CD4-positive, CD25-positive, alpha-beta regulatory T cell (primary cell): ENCODE measurements around the gene EIF3K. TPM values are rescaled to one million over a fixed set of nuclear protein-coding genes. Genes with fewer than 3 reads are reported as not detected.

Source experiments
- ATAC-seq, 2 donors: fragments of 150-1000 bp; cut with Tn5 transposase; one replicate each; pipeline ENCODE4 v1.10.0; 2021; ENCODE audit warnings: low read depth in 2 of 2, moderate number of reproducible peaks in 2 of 2, moderate library complexity in 1 of 2
- DNase-seq, 3 donors: peaks; one replicate each; pipeline versions ENCODE4 v3.0.0 to v3.0.0-alpha.2; 2012 to 2022; ENCODE audit warnings: mixed read lengths in 1 of 3
- H3K27ac ChIP-seq: one replicate; pipeline ENCODE4 v1.7.0; 2013; ENCODE audit warnings: mild to moderate bottlenecking, low read length; ENCODE audit not compliant: insufficient read depth, poor library complexity, severe bottlenecking
- H3K27me3 ChIP-seq: one replicate; pipeline ENCODE4 v1.7.0; 2013; ENCODE audit warnings: low read length; ENCODE audit not compliant: control insufficient read depth, insufficient read depth
- H3K36me3 ChIP-seq: one replicate; pipeline ENCODE4 v1.7.0; 2013; ENCODE audit warnings: mild to moderate bottlenecking, low read length, moderate library complexity; ENCODE audit not compliant: control insufficient read depth, insufficient read depth
- H3K4me1 ChIP-seq: 2 replicates; pipeline ENCODE4 v1.7.0; 2013; ENCODE audit warnings: mild to moderate bottlenecking, low read length; ENCODE audit not compliant: insufficient read depth, control insufficient read depth, poor library complexity, severe bottlenecking
- H3K4me3 ChIP-seq: one replicate; pipeline ENCODE4 v1.7.0; 2013; ENCODE audit warnings: low read depth, mild to moderate bottlenecking, low read length, moderate library complexity
- H3K9me3 ChIP-seq, 2 experiments: 1 replicate in 1 of 2; 2 replicates in 1 of 2; pipeline ENCODE4 v1.7.0; 2013; ENCODE audit warnings: low read length in 2 of 2, mild to moderate bottlenecking in 1 of 2, moderate library complexity in 1 of 2; ENCODE audit not compliant: control insufficient read depth in 2 of 2
- H3K27ac Mint-ChIP-seq, 3 donors: one replicate each; pipeline ENCODE4 v1.8.0; 2020 to 2022; ENCODE audit warnings: mild to moderate bottlenecking in 3 of 3, mixed read lengths in 3 of 3, moderate library complexity in 2 of 3
- H3K27me3 Mint-ChIP-seq: one replicate; pipeline ENCODE4 v1.8.0; 2022; ENCODE audit warnings: mild to moderate bottlenecking, mixed read lengths
- H3K36me3 Mint-ChIP-seq: one replicate; pipeline ENCODE4 v1.8.0; 2020; ENCODE audit warnings: mixed read lengths
- H3K4me1 Mint-ChIP-seq, 4 donors: one replicate each; pipeline ENCODE4 v1.8.0; 2020 to 2022; ENCODE audit warnings: mixed read lengths in 4 of 4, mild to moderate bottlenecking in 1 of 4
- H3K4me3 Mint-ChIP-seq, 4 donors: one replicate each; pipeline ENCODE4 v1.8.0; 2020 to 2022; ENCODE audit warnings: mild to moderate bottlenecking in 4 of 4, mixed read lengths in 4 of 4, moderate library complexity in 3 of 4
- H3K9me3 Mint-ChIP-seq, 7 donors: one replicate each; pipeline ENCODE4 v1.8.0; 2020 to 2022; ENCODE audit warnings: mixed read lengths in 7 of 7, mild to moderate bottlenecking in 3 of 7, moderate library complexity in 2 of 7
- polyA plus RNA-seq, 4 donors: library from polyadenylated mRNA; unstranded; fragments of 300-500 nt; fragmentation: Illumina TruSeq; gene quantifications; one replicate each; pipeline ENCODE4 v1.2.3, GENCODE V29; 2021
- total RNA-seq: library from RNA; stranded (reverse); gene quantifications from one replicate; pipeline ENCODE4 v1.2.3, GENCODE V29; 2022

Gene EIF3K
- total and polyA plus RNA-seq, 5 donors from 2014 or later = 319 to 508 (median 474) TPM

- peak overlapping the region; percentile 57 to 94 (median 92) for H3K27ac Mint-ChIP-seq
- DNase-seq (no peak), ATAC-seq (no peak)
- H3K36me3 ChIP-seq = no peaks in the 10 kb centered on the region
- H3K36me3 Mint-ChIP-seq = peaks cover 18% of the 10 kb centered on the region
- peaks cover 11 to 98% (median 80%) of the 10 kb centered on the region in 4 donors for H3K4me1 Mint-ChIP-seq
- H3K9me3 Mint-ChIP-seq = no peaks in the 10 kb centered on the region
- no peak overlapping the region for H3K4me3 ChIP-seq
- H3K27ac ChIP-seq = peak overlapping the region; percentile 81
- peaks cover 100% of the 10 kb centered on the region for H3K4me1 ChIP-seq
- no peaks in the 10 kb centered on the region for H3K9me3 ChIP-seq
- peak overlapping the region; percentile 7 to 90 (median 42) for H3K4me3 Mint-ChIP-seq
- no peaks in the 10 kb centered on the region for H3K27me3 Mint-ChIP-seq
- H3K27me3 ChIP-seq = no peaks in the 10 kb centered on the region
These were observed 60.9 kb downstream of the EIF3K start for GRCh38 chr19:38679839-38680238.

- Histone ChIP-seq H3K4me3 (no peak overlapping the region), H3K27me3 (no peaks in the 10 kb centered on the region), H3K9me3 (no peaks in the 10 kb centered on the region), H3K36me3 (no peaks in the 10 kb centered on the region), H3K27ac (peak overlapping the region; percentile 83), H3K4me1 (peaks cover 99% of the 10 kb centered on the region)
- Mint-ChIP-seq H3K27me3 (no peaks in the 10 kb centered on the region), H3K4me1 (peaks cover 9 to 97% (median 72%) of the 10 kb centered on the region in 4 donors), H3K4me3 (peak overlapping the region in 2 of 4 donors; percentile 57 to 90), H3K9me3 (no peaks in the 10 kb centered on the region), H3K27ac (peak overlapping the region; percentile 81 to 94 (median 91)), H3K36me3 (peaks cover 14% of the 10 kb centered on the region)
- ATAC-seq = no peak
- no peak for DNase-seq
These were observed 63.3 kb downstream of the EIF3K start for GRCh38 chr19:38682195-38682867.

GRCh38 chr19:38682872-38683392 is 63.9 kb downstream of the EIF3K start:
- H3K4me1 Mint-ChIP-seq = peaks cover 8 to 97% (median 72%) of the 10 kb centered on the region in 4 donors
- peak overlapping the region in 2 of 4 donors; percentile 57 to 90 for H3K4me3 Mint-ChIP-seq
- H3K27me3 Mint-ChIP-seq = no peaks in the 10 kb centered on the region
- peak overlapping the region; percentile 83 for H3K27ac ChIP-seq
- H3K27ac Mint-ChIP-seq = peak overlapping the region; percentile 81 to 94 (median 91)
- ATAC-seq (no peak), DNase-seq (no peak)
- H3K9me3 Mint-ChIP-seq = no peaks in the 10 kb centered on the region
- H3K36me3 Mint-ChIP-seq = peaks cover 12% of the 10 kb centered on the region
- no peaks in the 10 kb centered on the region for H3K36me3 ChIP-seq
- H3K4me1 ChIP-seq = peaks cover 93% of the 10 kb centered on the region
- no peak overlapping the region for H3K4me3 ChIP-seq
- H3K27me3 ChIP-seq = no peaks in the 10 kb centered on the region
- no peaks in the 10 kb centered on the region for H3K9me3 ChIP-seq

- Mint-ChIP-seq H3K4me1 (peaks cover 8 to 93% (median 67%) of the 10 kb centered on the region in 4 donors), H3K4me3 (peak overlapping the region in 3 of 4 donors; percentile 33 to 90 (median 64)), H3K36me3 (peaks cover 8% of the 10 kb centered on the region), H3K9me3 (no peaks in the 10 kb centered on the region), H3K27ac (peak overlapping the region; percentile 81 to 94 (median 91)), H3K27me3 (no peaks in the 10 kb centered on the region)
- H3K36me3 ChIP-seq = no peaks in the 10 kb centered on the region
- peak; percentile 60 to 63 for ATAC-seq
- DNase-seq = peak in 2 of 3 donors; percentile 50 to 64
- peak overlapping the region; percentile 83 for H3K27ac ChIP-seq
- peaks cover 87% of the 10 kb centered on the region for H3K4me1 ChIP-seq
- no peaks in the 10 kb centered on the region for H3K9me3 ChIP-seq
- H3K27me3 ChIP-seq = no peaks in the 10 kb centered on the region
- H3K4me3 ChIP-seq = peak overlapping the region; percentile 7
These were observed 64.5 kb downstream of the EIF3K start for GRCh38 chr19:38683393-38684077.

- DNase-seq (peak; percentile 52 to 67 (median 53)), ATAC-seq (peak; percentile 18 to 32)
- peaks cover 80% of the 10 kb centered on the region for H3K4me1 ChIP-seq
- no peaks in the 10 kb centered on the region for H3K9me3 Mint-ChIP-seq
- peak overlapping the region; percentile 81 to 94 (median 91) for H3K27ac Mint-ChIP-seq
- H3K36me3 Mint-ChIP-seq = peaks cover 8% of the 10 kb centered on the region
- peak overlapping the region; percentile 9 to 90 (median 58) for H3K4me3 Mint-ChIP-seq
- H3K4me3 ChIP-seq = peak overlapping the region; percentile 32
- H3K27me3 ChIP-seq = no peaks in the 10 kb centered on the region
- H3K36me3 ChIP-seq = no peaks in the 10 kb centered on the region
- H3K27ac ChIP-seq = peak overlapping the region; percentile 83
- H3K27me3 Mint-ChIP-seq = no peaks in the 10 kb centered on the region
- H3K4me1 Mint-ChIP-seq = peaks cover 8 to 93% (median 66%) of the 10 kb centered on the region in 4 donors
- H3K9me3 ChIP-seq = no peaks in the 10 kb centered on the region
These were observed 65.3 kb downstream of the EIF3K start for GRCh38 chr19:38684078-38684861.

GRCh38 chr19:38684862-38685665 is 66.1 kb downstream of the EIF3K start:
- no peaks in the 10 kb centered on the region for H3K9me3 Mint-ChIP-seq
- H3K27me3 Mint-ChIP-seq = no peaks in the 10 kb centered on the region
- Histone ChIP-seq H3K4me1 (peaks cover 72% of the 10 kb centered on the region), H3K27ac (peak overlapping the region; percentile 83), H3K9me3 (no peaks in the 10 kb centered on the region), H3K4me3 (peak overlapping the region; percentile 40), H3K36me3 (peaks cover 2% of the 10 kb centered on the region), H3K27me3 (no peaks in the 10 kb centered on the region)
- H3K36me3 Mint-ChIP-seq = peaks cover 6% of the 10 kb centered on the region
- peak overlapping the region; percentile 90 to 94 (median 93) for H3K27ac Mint-ChIP-seq
- no peak for ATAC-seq
- peak overlapping the region; percentile 53 to 92 (median 68) for H3K4me3 Mint-ChIP-seq
- DNase-seq = no peak
- peaks cover 8 to 90% (median 64%) of the 10 kb centered on the region in 4 donors for H3K4me1 Mint-ChIP-seq
